22Rv1 (cell line): ENCODE measurements around the gene VIPR2.

Experiments
- H3K27ac ChIP-seq: fragments of 450-650 bp; 2 replicates; pipeline ENCODE4 v1.5.1; 2017
- CTCF ChIP-seq: fragments of 450-650 bp; IDR thresholded peaks from 2 replicates; pipeline ENCODE4 v1.5.1; 2017; ENCODE audit warnings: mild to moderate bottlenecking
- ZFX ChIP-seq: fragments of 450-650 bp; IDR thresholded peaks from 2 replicates; pipeline ENCODE4 v1.6.1; 2017; ENCODE audit warnings: antibody characterized with exemption, borderline replicate concordance

Gene VIPR2

DNA sequence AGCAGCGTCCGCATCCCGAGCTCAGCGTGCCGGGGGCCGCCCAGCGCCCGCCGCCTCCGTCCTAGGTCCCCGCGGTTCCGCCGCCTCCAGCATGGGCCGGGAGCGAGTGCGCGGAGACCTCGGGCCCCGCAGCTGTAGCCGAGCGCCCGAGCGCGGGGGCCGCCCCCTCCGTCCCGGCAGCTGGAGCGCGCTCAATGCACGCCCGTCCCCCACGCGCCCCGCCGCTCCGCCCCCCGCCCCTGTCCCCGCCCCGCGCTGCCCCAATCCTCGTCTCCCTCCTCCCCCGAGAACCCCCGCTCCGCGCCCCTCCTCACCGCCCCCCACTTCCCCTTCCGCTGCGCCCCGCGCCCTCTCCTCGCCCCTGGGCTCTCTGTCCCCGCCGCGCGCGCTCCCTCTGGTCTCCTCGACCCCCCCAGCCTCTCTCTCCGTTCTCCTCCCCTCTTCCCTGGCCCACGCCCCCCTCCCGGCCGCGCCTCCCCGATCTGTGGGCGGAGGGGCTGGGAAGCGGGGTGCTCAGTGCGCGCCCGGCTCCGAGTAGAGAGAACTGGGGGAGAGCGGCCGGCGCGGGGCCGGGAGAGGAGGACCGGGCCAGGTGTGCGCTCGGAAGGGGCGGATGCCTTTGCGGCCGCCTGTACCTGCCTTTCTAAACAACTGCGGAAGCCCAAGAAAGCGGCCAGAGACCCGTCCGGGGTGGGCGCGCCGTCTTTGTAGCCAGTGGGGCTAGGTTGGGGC, at the start of gene VIPR2:
Gene VIPR2 (minus strand): TSS at position 110 of the 732 bp plus-strand sequence. CDS start 96 bp downstream, at position 14.
- no peak within 1 kb of the TSS for H3K27ac ChIP-seq
- TF ChIP-seq ZFX, result no peak
- no peak for TF ChIP-seq CTCF

GRCh38 chr7:159193543-159194090, 49.0 kb upstream of the VIPR2 start:
- TF ChIP-seq CTCF (no peak), ZFX (no peak)
- H3K27ac ChIP-seq, result no peak overlapping the region

DNA sequence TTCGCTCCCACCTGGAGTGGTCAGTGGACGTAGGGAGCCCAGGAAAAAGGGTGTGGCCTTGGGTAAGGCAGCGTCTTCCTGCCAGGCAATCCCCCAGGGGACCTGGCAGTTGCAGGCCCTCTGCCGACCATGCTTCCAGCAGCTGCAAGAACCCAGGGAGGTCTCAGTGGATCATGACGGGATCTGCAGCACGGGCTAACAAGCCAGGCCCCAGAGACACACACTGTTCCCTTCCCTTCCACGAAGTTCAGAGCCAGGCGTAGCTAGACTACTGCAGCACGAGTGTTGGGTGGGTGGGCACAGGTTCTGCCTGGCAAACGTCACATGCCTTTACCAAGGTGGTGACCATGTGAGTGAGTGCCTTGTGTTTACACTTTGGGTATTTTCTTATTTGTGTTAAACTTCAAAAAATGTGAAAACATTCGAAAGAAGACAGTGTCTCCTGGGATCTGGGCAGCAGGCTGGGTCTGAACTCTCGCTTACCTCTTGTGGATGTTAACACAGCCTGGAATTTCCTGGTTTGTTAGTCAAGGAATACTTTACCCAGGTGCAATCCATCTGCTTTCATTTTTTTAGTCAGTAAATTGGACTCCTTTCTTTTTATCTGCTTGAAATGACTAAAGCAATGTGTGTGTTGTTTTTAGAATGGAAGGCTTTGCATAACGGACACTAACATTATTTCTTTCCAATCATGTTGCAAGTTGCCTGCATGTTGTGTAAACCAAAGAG, 48.2 kb upstream of the VIPR2 start:
- no peak overlapping the region for H3K27ac ChIP-seq
- no peak for TF ChIP-seq CTCF
- TF ChIP-seq ZFX, result no peak

- no peak for TF ChIP-seq ZFX
- TF ChIP-seq CTCF, result no peak
- no peak overlapping the region for H3K27ac ChIP-seq
Observed at GRCh38 chr7:159192013-159192412, 47.3 kb upstream of the VIPR2 start.

GRCh38 chr7:159191236-159191635, 46.6 kb upstream of the VIPR2 start:
- TF ChIP-seq CTCF (no peak), ZFX (no peak)
- H3K27ac ChIP-seq, result no peak overlapping the region

GRCh38 chr7:159188011-159188410, 43.3 kb upstream of the VIPR2 start:
- no peak overlapping the region for H3K27ac ChIP-seq
- TF ChIP-seq ZFX (no peak), CTCF (no peak)

DNA sequence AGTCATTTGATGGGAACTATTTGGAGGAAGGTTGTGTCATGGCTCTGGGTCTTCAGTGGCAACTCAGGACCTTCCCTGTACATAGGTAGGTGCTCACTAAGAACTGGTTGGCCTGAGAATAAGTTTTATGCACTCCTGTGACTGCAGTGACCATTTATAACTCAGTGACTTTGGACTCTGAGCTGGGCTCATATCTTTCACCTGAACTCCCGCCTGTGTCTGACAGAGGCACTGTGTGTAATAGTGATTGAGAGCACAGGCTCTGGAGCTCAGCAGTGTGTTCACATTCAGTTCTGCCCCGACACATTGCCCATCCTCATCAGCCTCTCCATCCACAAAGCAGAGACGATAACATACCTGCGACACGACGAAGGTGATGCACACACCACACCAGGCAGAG, 34.6 kb upstream of the VIPR2 start:
- no peak for TF ChIP-seq ZFX
- no peak for TF ChIP-seq CTCF
- no peak overlapping the region for H3K27ac ChIP-seq
